Stimulated activated CD8-positive, alpha-beta memory T cell treated with anti-CD3 and anti-CD28 coated beads, Interleukin-12 subunit alpha, Interleukin-12 subunit beta, amount 100 ng/mL, for 1 hour (primary cell): ENCODE data around the gene TRPV4.
"Not testable (repeated sequence)": the region's sequence is repeated elsewhere in the genome, so short reads cannot be mapped to it uniquely, and the experiment has no call there.

ENCODE experiments used
- DNase-seq: peaks from one replicate; pipeline ENCODE4 v3.0.0-alpha.2; 2020; ENCODE audit warnings: low read depth

The TRPV4 gene

GRCh38 chr12:109833307-109834189 lies at the start of gene TRPV4:
Gene TRPV4, minus strand, starts transcription at chr12:109833398. Its CDS starts 18,602 bp downstream, at chr12:109814796.
- no peak for DNase-seq

- DNase-seq, result no peak
Measured at GRCh38 chr12:109881752-109882151, 48.6 kb upstream of the TRPV4 start.

GRCh38 chr12:109880938-109881337 lies 47.7 kb upstream of the TRPV4 start:
- DNase-seq, result no peak

GRCh38 chr12:109880043-109880931 lies 47.1 kb upstream of the TRPV4 start, which contains the start of gene GLTP:
Gene GLTP, minus strand, starts transcription at chr12:109880541. Its CDS starts 167 bp downstream, at chr12:109880374.
- DNase-seq, result peak; percentile 80

- no peak for DNase-seq
Measured at GRCh38 chr12:109879351-109880042, 46.3 kb upstream of the TRPV4 start.

- no peak for DNase-seq
Measured at GRCh38 chr12:109878749-109879148, 45.6 kb upstream of the TRPV4 start.

GRCh38 chr12:109878247-109878625 lies 45.0 kb upstream of the TRPV4 start:
- no peak for DNase-seq

GRCh38 chr12:109877504-109878246 lies 44.5 kb upstream of the TRPV4 start:
- DNase-seq, result no peak

- DNase-seq, result no peak
Measured at GRCh38 chr12:109876406-109876805, 43.2 kb upstream of the TRPV4 start.

- DNase-seq, result no peak
Measured at GRCh38 chr12:109875572-109876131, 42.5 kb upstream of the TRPV4 start.

- DNase-seq, result no peak
Measured at GRCh38 chr12:109873653-109874052, 40.5 kb upstream of the TRPV4 start.

GRCh38 chr12:109871668-109872314 lies 38.6 kb upstream of the TRPV4 start:
- DNase-seq, result no peak

- no peak for DNase-seq
Measured at GRCh38 chr12:109870648-109871047, 37.5 kb upstream of the TRPV4 start.

- no peak for DNase-seq
Measured at GRCh38 chr12:109868182-109869051, 35.2 kb upstream of the TRPV4 start.

- DNase-seq, result no peak
Measured at GRCh38 chr12:109864916-109865315, 31.7 kb upstream of the TRPV4 start.

- no peak for DNase-seq
Measured at GRCh38 chr12:109863847-109864712, 30.9 kb upstream of the TRPV4 start.

GRCh38 chr12:109862491-109862890 lies 29.3 kb upstream of the TRPV4 start:
- not testable (repeated sequence) for DNase-seq

GRCh38 chr12:109861689-109862314 lies 28.6 kb upstream of the TRPV4 start:
- DNase-seq, result no peak
